Gastrocnemius medialis (tissue), 4 donors: ENCODE measurements around the gene SNTG2.

Experiments used
- CTCF ChIP-seq, 5 experiments: fragments of 450-650 bp in 3 of 5; fragments of 200-600 bp in 2 of 5; sonication (generic) in 2 of 5; IDR thresholded peaks in 4 of 5; conservative IDR thresholded peaks in 1 of 5; 1 replicate in 4 of 5; 2 replicates in 1 of 5; pipeline ENCODE4 v1.5.1; 2016 to 2019; ENCODE audit warnings: antibody characterized with exemption in 5 of 5, mild to moderate bottlenecking in 3 of 5, moderate library complexity in 3 of 5
- POLR2A ChIP-seq, 2 donors: fragments of 450-650 bp; IDR thresholded peaks; one replicate each; pipeline ENCODE4 v1.6.1; 2017; ENCODE audit warnings: antibody characterized with exemption in 2 of 2, mild to moderate bottlenecking in 2 of 2, moderate library complexity in 2 of 2

- TF ChIP-seq CTCF (IDR thresholded peaks at IDR 0.05 in 4 of 5, conservative IDR thresholded peaks at IDR 0.05 in 1 of 5) (no peak), POLR2A (IDR thresholded peaks at IDR 0.05) (no peak)
Observed at GRCh38 chr2:1055014-1055595, 104.5 kb downstream of the SNTG2 start.
